Loucy (cell line): ENCODE data around the gene TRERF1.

Experiments used
- H2AFZ ChIP-seq: fragments of 200-600 bp; sonication (generic); 2 replicates; pipeline ENCODE4 v1.6.0; 2016; ENCODE audit warnings: antibody characterized with exemption, mild to moderate bottlenecking, low read length, moderate library complexity
- H3F3A ChIP-seq: fragments of 200-600 bp; 2 replicates; pipeline ENCODE4 v1.6.0; 2016; ENCODE audit warnings: antibody characterized with exemption, low read depth, mild to moderate bottlenecking
- H3K27me3 ChIP-seq: fragments of 200-600 bp; sonication (generic); 2 replicates; pipeline ENCODE4 v1.6.1; 2014; ENCODE audit warnings: low read length, mild to moderate bottlenecking; ENCODE audit not compliant: insufficient read depth, poor library complexity, severe bottlenecking
- H3K36me3 ChIP-seq: fragments of 200-600 bp; sonication (generic); 2 replicates; pipeline ENCODE4 v1.6.1; 2016; ENCODE audit warnings: low read length; ENCODE audit not compliant: insufficient read depth
- H3K4me1 ChIP-seq: fragments of 200-600 bp; sonication (generic); 2 replicates; pipeline ENCODE4 v1.5.1; 2014; ENCODE audit warnings: low read length, mild to moderate bottlenecking; ENCODE audit not compliant: insufficient read depth, poor library complexity, severe bottlenecking
- H3K4me2 ChIP-seq: fragments of 200-600 bp; sonication (generic); 2 replicates; pipeline ENCODE4 v1.6.0; 2014; ENCODE audit warnings: antibody characterized with exemption, low read length, low read depth, mild to moderate bottlenecking; ENCODE audit not compliant: poor library complexity, severe bottlenecking
- H3K4me3 ChIP-seq: fragments of 200-600 bp; sonication (generic); 2 replicates; pipeline ENCODE4 v1.5.1; 2014; ENCODE audit warnings: low read length, mild to moderate bottlenecking, mixed read lengths; ENCODE audit not compliant: poor library complexity, severe bottlenecking
- H3K79me2 ChIP-seq: fragments of 200-600 bp; sonication (generic); 2 replicates; pipeline ENCODE4 v1.6.1; 2014; ENCODE audit warnings: low read length; ENCODE audit not compliant: insufficient read depth
- H3K9ac ChIP-seq: fragments of 200-600 bp; sonication (generic); 2 replicates; pipeline ENCODE4 v1.6.0; 2014; ENCODE audit warnings: mild to moderate bottlenecking, low read depth, low read length, moderate library complexity; ENCODE audit not compliant: poor library complexity, severe bottlenecking
- H3K9me2 ChIP-seq: fragments of 200-600 bp; sonication (generic); replicated peaks from 2 replicates; pipeline ENCODE4 v1.6.1; 2016; ENCODE audit warnings: low read depth, low read length, mixed read lengths
- H3K9me3 ChIP-seq: fragments of 200-600 bp; sonication (generic); 2 replicates; pipeline ENCODE4 v1.6.1; 2014; ENCODE audit warnings: mild to moderate bottlenecking, antibody characterized with exemption, low read length, low read depth; ENCODE audit not compliant: insufficient read depth
- H4K20me1 ChIP-seq: fragments of 200-600 bp; sonication (generic); 2 replicates; pipeline ENCODE4 v1.6.0; 2014; ENCODE audit warnings: antibody characterized with exemption, low read length, mild to moderate bottlenecking; ENCODE audit not compliant: insufficient read depth, poor library complexity, severe bottlenecking
- EZH2phosphoT487 ChIP-seq: fragments of 200-600 bp; IDR thresholded peaks from 2 replicates; pipeline ENCODE4 v1.6.1; 2018; ENCODE audit warnings: antibody characterized with exemption, mild to moderate bottlenecking, moderate library complexity, borderline replicate concordance
- TF ChIP-seq, protein P1 (sequence below): fragments of 200-600 bp; sonication (generic); conservative IDR thresholded peaks from 2 replicates; pipeline ENCODE4 v1.5.1; 2014; ENCODE audit warnings: mild to moderate bottlenecking, antibody characterized with exemption, low read length

TRERF1 gene

DNA sequence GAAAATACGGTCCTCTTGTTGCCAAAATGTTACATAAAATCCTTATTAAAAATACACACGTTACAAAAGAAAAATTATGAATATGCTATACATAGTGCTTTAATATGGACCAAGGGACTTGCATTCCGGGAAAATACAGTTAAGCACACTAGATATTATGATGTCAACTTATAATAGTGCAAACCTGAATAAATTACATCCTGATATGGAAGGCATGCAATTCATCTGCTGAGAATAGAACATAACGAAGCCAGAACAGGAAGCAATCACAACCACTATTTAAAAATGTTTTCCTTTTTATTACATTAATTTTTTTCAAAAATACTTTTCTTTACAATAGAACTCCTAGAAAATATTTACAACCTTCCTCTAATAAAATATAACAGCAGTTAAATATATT, 226.3 kb downstream of the TRERF1 start:
- no peak overlapping the region for H3K4me3 ChIP-seq
- no peaks in the 10 kb centered on the region for H3F3A ChIP-seq

DNA sequence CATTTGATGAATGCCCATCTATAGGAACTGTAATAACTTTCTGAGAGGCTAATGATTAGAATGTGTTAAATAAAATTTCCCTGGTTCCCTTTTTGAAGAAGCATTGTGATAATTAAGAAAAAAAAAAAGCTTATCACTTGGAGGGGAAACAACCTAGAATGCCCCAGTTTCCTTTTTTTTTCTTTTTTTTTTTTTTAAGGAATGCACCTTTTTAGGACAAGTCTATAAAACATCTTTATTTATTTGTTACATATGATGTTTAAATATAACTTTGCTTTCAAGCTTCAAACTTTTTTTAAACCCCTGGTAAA, 226.7 kb downstream of the TRERF1 start:
- Histone ChIP-seq H3K4me1 (no peaks in the 10 kb centered on the region), H3F3A (no peaks in the 10 kb centered on the region), H4K20me1 (no peaks in the 10 kb centered on the region), H3K9me3 (no peaks in the 10 kb centered on the region), H3K79me2 (no peaks in the 10 kb centered on the region), H3K27me3 (no peaks in the 10 kb centered on the region), H3K36me3 (peaks cover 9% of the 10 kb centered on the region; the same call in 1 of the 2 replicates), H3K9ac (no peak overlapping the region), H3K9me2 (no peaks in the 10 kb centered on the region), H2AFZ (no peak overlapping the region), H3K4me2 (no peak overlapping the region), H3K4me3 (no peak overlapping the region)
- TF ChIP-seq, protein P1, sequence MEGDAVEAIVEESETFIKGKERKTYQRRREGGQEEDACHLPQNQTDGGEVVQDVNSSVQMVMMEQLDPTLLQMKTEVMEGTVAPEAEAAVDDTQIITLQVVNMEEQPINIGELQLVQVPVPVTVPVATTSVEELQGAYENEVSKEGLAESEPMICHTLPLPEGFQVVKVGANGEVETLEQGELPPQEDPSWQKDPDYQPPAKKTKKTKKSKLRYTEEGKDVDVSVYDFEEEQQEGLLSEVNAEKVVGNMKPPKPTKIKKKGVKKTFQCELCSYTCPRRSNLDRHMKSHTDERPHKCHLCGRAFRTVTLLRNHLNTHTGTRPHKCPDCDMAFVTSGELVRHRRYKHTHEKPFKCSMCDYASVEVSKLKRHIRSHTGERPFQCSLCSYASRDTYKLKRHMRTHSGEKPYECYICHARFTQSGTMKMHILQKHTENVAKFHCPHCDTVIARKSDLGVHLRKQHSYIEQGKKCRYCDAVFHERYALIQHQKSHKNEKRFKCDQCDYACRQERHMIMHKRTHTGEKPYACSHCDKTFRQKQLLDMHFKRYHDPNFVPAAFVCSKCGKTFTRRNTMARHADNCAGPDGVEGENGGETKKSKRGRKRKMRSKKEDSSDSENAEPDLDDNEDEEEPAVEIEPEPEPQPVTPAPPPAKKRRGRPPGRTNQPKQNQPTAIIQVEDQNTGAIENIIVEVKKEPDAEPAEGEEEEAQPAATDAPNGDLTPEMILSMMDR: no peak
- TF ChIP-seq EZH2phosphoT487: no peak

More for the DNA sequence above, 226.3 kb downstream of the TRERF1 start:
- no peak for TF ChIP-seq EZH2phosphoT487
- TF ChIP-seq, protein P1: no peak
- peaks cover 9% of the 10 kb centered on the region; the same call in 1 of the 2 replicates for H3K36me3 ChIP-seq
- no peaks in the 10 kb centered on the region for H3K9me3 ChIP-seq
- no peaks in the 10 kb centered on the region for H3K9me2 ChIP-seq
- H3K4me1 ChIP-seq: no peaks in the 10 kb centered on the region
- no peaks in the 10 kb centered on the region for H3K79me2 ChIP-seq
- H4K20me1 ChIP-seq: no peaks in the 10 kb centered on the region
- no peak overlapping the region for H3K9ac ChIP-seq
- no peak overlapping the region for H2AFZ ChIP-seq
- H3K4me2 ChIP-seq: no peak overlapping the region
- no peaks in the 10 kb centered on the region for H3K27me3 ChIP-seq

DNA sequence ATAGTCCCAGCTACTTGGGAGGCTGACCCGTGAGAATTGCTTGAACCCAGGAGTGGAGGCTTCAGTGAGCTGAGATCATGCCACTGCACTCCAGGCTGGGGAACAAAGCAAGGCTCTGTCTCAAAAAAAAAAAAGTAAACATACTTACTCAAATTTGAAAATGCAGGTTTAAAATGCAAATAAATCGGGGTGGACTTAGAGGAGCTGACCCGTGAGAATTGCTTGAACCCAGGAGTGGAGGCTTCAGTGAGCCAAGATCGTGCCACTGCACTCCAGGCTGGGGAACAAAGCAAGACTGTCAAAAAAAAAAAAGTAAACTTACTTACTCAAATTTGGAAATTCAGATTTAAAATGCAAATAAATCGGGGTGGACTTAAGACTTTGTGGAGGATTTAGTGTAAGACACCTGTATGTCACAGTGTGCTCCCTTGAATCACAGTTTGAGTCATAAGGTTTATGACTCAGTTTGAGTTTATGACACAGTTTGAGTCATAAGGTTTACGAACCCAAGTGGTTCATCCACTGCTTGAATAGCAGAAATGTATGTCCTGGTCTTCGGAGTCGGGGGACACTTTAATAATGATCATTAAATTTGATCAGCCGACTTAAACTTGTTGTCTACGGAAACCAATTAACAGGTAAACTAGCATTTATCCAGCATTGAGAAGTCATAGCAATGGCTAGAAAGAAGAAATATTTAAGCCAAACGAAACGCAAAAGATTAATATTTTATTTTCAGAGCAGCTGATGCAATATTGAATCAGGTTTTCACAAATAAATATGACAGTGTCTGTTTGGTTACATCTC, 227.3 kb downstream of the TRERF1 start:
- H3K4me3 ChIP-seq: no peak overlapping the region

More for the DNA sequence above, 227.3 kb downstream of the TRERF1 start:
- no peaks in the 10 kb centered on the region for H3K27me3 ChIP-seq
- no peak overlapping the region for H3K4me2 ChIP-seq
- H3K79me2 ChIP-seq: no peaks in the 10 kb centered on the region
- H4K20me1 ChIP-seq: no peaks in the 10 kb centered on the region
- H3K4me1 ChIP-seq: no peaks in the 10 kb centered on the region
- TF ChIP-seq, protein P1: no peak
- TF ChIP-seq EZH2phosphoT487: no peak
- no peaks in the 10 kb centered on the region for H3K9me2 ChIP-seq
- no peak overlapping the region for H2AFZ ChIP-seq
- H3K9me3 ChIP-seq: no peaks in the 10 kb centered on the region
- H3K36me3 ChIP-seq: peaks cover 9% of the 10 kb centered on the region; the same call in 1 of the 2 replicates
- no peak overlapping the region for H3K9ac ChIP-seq
- no peaks in the 10 kb centered on the region for H3F3A ChIP-seq
